Heart right ventricle (tissue), 16 donors: Measurements from ENCODE around the gene AP2A2. TPM values are rescaled to one million over a fixed set of nuclear protein-coding genes. Genes with fewer than 3 reads are reported as not detected.

Experiments
- ATAC-seq, 8 donors: fragments of 200-7000 bp; cut with Tn5 transposase; one replicate each; pipeline ENCODE4 v1.9.1; 2020; ENCODE audit warnings: mild to moderate bottlenecking in 8 of 8, moderate library complexity in 8 of 8, moderate number of reproducible peaks in 1 of 8
- DNase-seq, 2 donors: peaks; one replicate each; pipeline ENCODE4 v3.0.0-alpha.2; 2020
- H3K27ac ChIP-seq, 10 donors: fragments of 200-600 bp; sonication (generic) in 2 of 10; one replicate each; pipeline versions ENCODE4 v1.5.0 to v1.8.0; 2020 to 2022; ENCODE audit warnings: mild to moderate bottlenecking in 3 of 10
- H3K27me3 ChIP-seq, 7 donors: fragments of 200-600 bp; one replicate each; pipeline ENCODE4 v1.8.0; 2021 to 2022; ENCODE audit warnings: mild to moderate bottlenecking in 2 of 7
- H3K36me3 ChIP-seq, 9 donors: fragments of 200-600 bp; sonication (generic) in 1 of 9; one replicate each; pipeline versions ENCODE4 v1.5.0 to v1.8.0; 2020 to 2022; ENCODE audit warnings: mild to moderate bottlenecking in 2 of 9
- H3K4me1 ChIP-seq, 9 donors: fragments of 200-600 bp; sonication (generic) in 1 of 9; one replicate each; pipeline versions ENCODE4 v1.5.0 to v1.8.0; 2020 to 2022; ENCODE audit warnings: mild to moderate bottlenecking in 4 of 9
- H3K4me3 ChIP-seq, 10 donors: fragments of 200-600 bp; sonication (generic) in 2 of 10; one replicate each; pipeline versions ENCODE4 v1.5.0 to v1.8.0; 2020 to 2022; ENCODE audit warnings: mild to moderate bottlenecking in 7 of 10, moderate library complexity in 2 of 10
- H3K9me3 ChIP-seq, 11 donors: fragments of 200-600 bp in 10 of 11; sonication (generic) in 2 of 11; one replicate each; pipeline versions ENCODE4 v1.5.0 to v1.8.0; 2013 to 2022; ENCODE audit warnings: mild to moderate bottlenecking in 2 of 11, control low read depth in 1 of 11, moderate library complexity in 1 of 11
- CTCF ChIP-seq, 9 donors: fragments of 200-600 bp; sonication (generic) in 2 of 9; IDR thresholded peaks; one replicate each; pipeline versions ENCODE4 v1.5.0 to v1.8.0; 2021 to 2022; ENCODE audit warnings: antibody characterized with exemption in 9 of 9, mild to moderate bottlenecking in 5 of 9, moderate library complexity in 1 of 9
- WGBS, 2 donors: extraction: QIAGEN DNeasy Blood & Tissue Kit; methylation state at CpG; one replicate each; pipeline ENCODE4 v1.1.7; 2013; ENCODE audit warnings: inconsistent platforms in 1 of 2; 5-methylcytosine and 5-hydroxymethylcytosine counted together
- intact Hi-C, 10 donors: fragments of 100-400 bp; cut with DNase I; formaldehyde crosslinking; loops; one replicate each; pipeline versions ENCODE4 v1.11.1 to v1.14.2; 2022
- polyA plus RNA-seq, 2 donors: library from polyadenylated mRNA; stranded (reverse); fragments of 200-250 nt; gene quantifications; one replicate each; pipeline ENCODE4 v1.2.3, GENCODE V29; 2013
- total RNA-seq, 10 donors: library from RNA; stranded (reverse); fragmentation: NEBNext Ultra II Directional in 3 of 10; extraction: Animal tissue kit (Norgen Biotek cat#: 25700) in 3 of 10; gene quantifications; one replicate each; pipeline versions ENCODE4 v1.2.1 to v1.2.4, GENCODE V29; 2021 to 2023
- donor health status: Arrhythmogenic right ventricular cardiomyopathy.
- donor health status: ischemic (EF 13 %, LVEDD 7.1; RV severe dilation, severe dysfunction).
- donor health status: healthy with polysubstance abuse.
- donor health status: DM: no; HTN: yes; CAD: no.
- donor health status: DM: no; HTN: no; CAD: no.
- donor health status: ischemic (EF 25% LVEDD 6.9; RV normal size, moderate dysfunction).
- donor health status: ischemic (EF 25% LVEDD 5.7; RV mildly dilated, moderate dysfunction).
- donor health status: healthy.
- donor health status: DM: yes; HTN: yes; CAD: no.
- donor health status: Ischemic cardiomyopathy.
- donor health status: ischemic (EF 35%, LVEDD 5.7; RV mildly dilated, moderate dysfunction).
- donor health status: nonischemic (EF 11% LVEDD 7.7; RV severe dilation, severe dysfunction).
- donor health status: DM: yes; HTN: yes; CAD: no.
- donor health status: PGD.
- donor health status: ischemic (EF 29% LVEDD 5.4; RV normal size, mild dysfunction).
- donor health status: nonischemic (EF 23%, LVEDD 6.1; RV moderate dilation, normal function).

The AP2A2 gene
- total and polyA plus RNA-seq, 12 donors: 24.3 to 58.4 (median 37.4) TPM

- DNase-seq (no peak), ATAC-seq (no peak)
- TF ChIP-seq CTCF (IDR thresholded peaks at IDR 0.05): no peak
- Histone ChIP-seq H3K36me3 (no peaks in the 10 kb centered on the region), H3K4me3 (no peak overlapping the region), H3K4me1 (peaks cover 0 to 4% (median 0%) of the 10 kb centered on the region in 9 donors), H3K27me3 (peaks cover 0 to 48% (median 37%) of the 10 kb centered on the region in 7 donors), H3K27ac (no peak overlapping the region), H3K9me3 (no peaks in the 10 kb centered on the region)
- WGBS, 2 donors: 78 to 81% methylated on average over 26 of the region's 26 CpGs
- intact Hi-C loops: no loop called here
Measured at GRCh38 chr11:1037506-1038055, 111.9 kb downstream of the AP2A2 start.

- 79% methylated on average over 10 of the region's 10 CpGs for WGBS, 2 donors
- intact Hi-C loops: no loop called here
- peaks cover 0 to 56% (median 37%) of the 10 kb centered on the region in 7 donors for H3K27me3 ChIP-seq
Measured at GRCh38 chr11:1038361-1038760, 112.7 kb downstream of the AP2A2 start.

GRCh38 chr11:1038921-1039320 is 113.3 kb downstream of the AP2A2 start:
- Histone ChIP-seq H3K36me3 (no peaks in the 10 kb centered on the region), H3K9me3 (no peaks in the 10 kb centered on the region), H3K27me3 (peaks cover 0 to 57% (median 37%) of the 10 kb centered on the region in 7 donors), H3K4me3 (no peak overlapping the region), H3K4me1 (peaks cover 0 to 4% (median 0%) of the 10 kb centered on the region in 9 donors), H3K27ac (no peak overlapping the region)
- intact Hi-C loops: no loop called here
- no peak for TF ChIP-seq CTCF (IDR thresholded peaks at IDR 0.05)
- 93 to 94% methylated on average over 12 of the region's 12 CpGs for WGBS, 2 donors
- ATAC-seq (no peak), DNase-seq (peak in 1 of 2 donors; percentile 2)

More at GRCh38 chr11:1038361-1038760, 112.7 kb downstream of the AP2A2 start:
- ATAC-seq: no peak
- no peak for TF ChIP-seq CTCF (IDR thresholded peaks at IDR 0.05)
- peak in 1 of 2 donors; percentile 5 for DNase-seq
- H3K27ac ChIP-seq: no peak overlapping the region
- H3K4me1 ChIP-seq: peaks cover 0 to 4% (median 0%) of the 10 kb centered on the region in 9 donors
- no peaks in the 10 kb centered on the region for H3K36me3 ChIP-seq
- no peaks in the 10 kb centered on the region for H3K9me3 ChIP-seq
- no peak overlapping the region for H3K4me3 ChIP-seq

- Histone ChIP-seq H3K4me1 (peaks cover 0 to 4% (median 0%) of the 10 kb centered on the region in 9 donors), H3K36me3 (no peaks in the 10 kb centered on the region), H3K27ac (no peak overlapping the region), H3K27me3 (peaks cover 0 to 57% (median 37%) of the 10 kb centered on the region in 7 donors), H3K4me3 (no peak overlapping the region), H3K9me3 (peaks cover 0 to 3% (median 0%) of the 10 kb centered on the region in 11 donors)
- intact Hi-C loops: loop anchor here in 2 of 10 donors (10.0 kb wide), 2 partner anchors 115 to 185 kb away; partner anchors contain the start of gene AP2A2 (in 1 of the 2)
- WGBS, 2 donors: 80 to 85% methylated on average over 32 of the region's 32 CpGs
- DNase-seq (peak in 1 of 2 donors; percentile 12), ATAC-seq (no peak)
- TF ChIP-seq CTCF (IDR thresholded peaks at IDR 0.05): no peak
Measured at GRCh38 chr11:1039481-1040427, 114.1 kb downstream of the AP2A2 start.
